HT1080 (cell line): ENCODE measurements around the gene ZNF346. TPM values are rescaled to one million over a fixed set of nuclear protein-coding genes. Genes with fewer than 3 reads are reported as not detected.

ENCODE experiments used
- DNase-seq: peaks from one replicate; pipeline ENCODE4 v3.0.0-alpha.2; 2015; ENCODE audit warnings: low read depth
- total RNA-seq: library from RNA; depleted of rRNA; stranded (reverse); fragments of >200 nt; shearing (Covaris generic); gene quantifications from 2 replicates; pipeline ENCODE4 v1.2.3, GENCODE V29; 2014

Gene ZNF346
- total RNA-seq, 1 experiment from 2014 or later = 17.7 TPM

DNA sequence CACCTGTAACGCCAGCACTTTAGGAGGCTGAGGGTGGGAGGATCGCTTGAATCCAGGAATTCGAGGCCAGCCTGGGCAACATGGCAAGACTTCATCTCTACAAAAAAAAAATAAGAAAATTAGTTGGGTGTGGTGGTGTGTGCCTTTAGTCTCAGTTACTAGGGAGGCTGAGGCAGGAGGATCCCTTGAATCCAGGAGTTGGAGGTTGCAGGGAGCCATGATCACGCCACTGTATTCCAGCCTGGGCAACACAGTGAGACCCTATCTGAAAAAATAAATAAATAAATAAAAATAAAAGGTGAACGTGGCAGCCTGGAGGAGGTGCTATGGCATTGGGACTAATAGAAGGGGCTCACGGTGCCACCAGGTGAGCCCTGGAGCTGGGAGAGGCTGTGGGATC lies 71.3 kb downstream of the ZNF346 start:
- DNase-seq = no peak

DNA sequence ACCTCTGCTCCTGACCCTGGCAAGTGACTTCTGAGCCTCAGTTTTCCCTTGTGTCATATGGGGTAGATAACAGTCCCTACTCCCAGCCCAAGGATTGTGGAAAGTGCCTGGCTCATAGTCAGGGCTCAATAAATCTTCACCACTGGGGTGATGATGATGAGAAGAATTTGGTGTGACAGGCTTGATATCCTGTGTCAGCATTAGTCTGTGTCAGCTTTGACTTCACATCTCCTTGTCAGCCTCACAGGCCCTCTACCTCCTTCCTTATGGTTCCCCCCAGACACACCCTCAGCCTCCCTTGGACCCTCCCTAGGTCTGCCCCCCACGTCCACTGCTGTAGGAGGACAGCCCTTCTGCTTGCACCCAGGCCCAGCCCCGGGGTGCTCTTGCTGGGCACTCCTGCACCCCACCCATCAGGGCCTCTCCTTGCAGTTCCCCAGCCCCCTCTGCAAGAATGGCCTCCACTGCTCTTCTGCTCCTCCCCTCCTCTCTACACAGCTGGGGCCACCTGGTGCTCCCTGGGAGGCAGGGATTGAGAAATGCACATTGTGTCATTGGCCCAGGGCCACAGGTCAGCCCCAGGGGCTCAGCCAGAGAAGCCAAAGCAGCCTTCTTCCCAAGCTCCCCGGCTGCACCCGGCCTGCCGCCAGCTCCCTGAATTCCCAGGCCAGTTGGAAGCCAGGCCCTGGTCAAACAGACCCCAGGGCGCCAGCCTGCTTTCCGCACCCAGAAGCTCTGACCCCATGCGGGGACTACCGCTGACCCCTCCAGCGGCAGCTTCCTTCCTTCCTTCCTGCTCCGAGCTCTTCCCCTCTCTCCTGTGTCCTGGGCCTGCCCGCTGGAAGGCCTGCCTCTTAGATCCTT lies 72.0 kb downstream of the ZNF346 start:
- DNase-seq = no peak

DNA sequence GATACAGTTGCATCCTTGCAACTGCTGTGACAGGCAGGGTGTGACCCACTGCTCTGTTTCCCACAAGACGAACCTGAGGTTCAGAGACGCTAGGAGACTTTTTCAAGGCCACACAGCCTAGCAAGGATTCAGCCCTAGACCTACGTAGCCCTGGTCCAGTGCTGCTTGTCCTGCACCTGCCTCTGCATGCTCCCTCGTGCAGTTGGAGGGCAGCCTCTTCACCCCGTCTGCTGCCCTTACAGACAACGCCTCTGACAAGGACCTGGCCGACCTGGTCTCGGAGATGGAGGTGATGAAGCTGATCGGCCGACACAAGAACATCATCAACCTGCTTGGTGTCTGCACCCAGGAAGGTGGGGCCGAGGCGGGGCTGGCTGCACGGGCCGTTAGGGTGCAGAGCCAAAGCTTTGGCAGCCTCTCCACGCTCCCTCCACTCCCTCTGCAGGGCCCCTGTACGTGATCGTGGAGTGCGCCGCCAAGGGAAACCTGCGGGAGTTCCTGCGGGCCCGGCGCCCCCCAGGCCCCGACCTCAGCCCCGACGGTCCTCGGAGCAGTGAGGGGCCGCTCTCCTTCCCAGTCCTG lies 72.7 kb downstream of the ZNF346 start:
- no peak for DNase-seq

DNA sequence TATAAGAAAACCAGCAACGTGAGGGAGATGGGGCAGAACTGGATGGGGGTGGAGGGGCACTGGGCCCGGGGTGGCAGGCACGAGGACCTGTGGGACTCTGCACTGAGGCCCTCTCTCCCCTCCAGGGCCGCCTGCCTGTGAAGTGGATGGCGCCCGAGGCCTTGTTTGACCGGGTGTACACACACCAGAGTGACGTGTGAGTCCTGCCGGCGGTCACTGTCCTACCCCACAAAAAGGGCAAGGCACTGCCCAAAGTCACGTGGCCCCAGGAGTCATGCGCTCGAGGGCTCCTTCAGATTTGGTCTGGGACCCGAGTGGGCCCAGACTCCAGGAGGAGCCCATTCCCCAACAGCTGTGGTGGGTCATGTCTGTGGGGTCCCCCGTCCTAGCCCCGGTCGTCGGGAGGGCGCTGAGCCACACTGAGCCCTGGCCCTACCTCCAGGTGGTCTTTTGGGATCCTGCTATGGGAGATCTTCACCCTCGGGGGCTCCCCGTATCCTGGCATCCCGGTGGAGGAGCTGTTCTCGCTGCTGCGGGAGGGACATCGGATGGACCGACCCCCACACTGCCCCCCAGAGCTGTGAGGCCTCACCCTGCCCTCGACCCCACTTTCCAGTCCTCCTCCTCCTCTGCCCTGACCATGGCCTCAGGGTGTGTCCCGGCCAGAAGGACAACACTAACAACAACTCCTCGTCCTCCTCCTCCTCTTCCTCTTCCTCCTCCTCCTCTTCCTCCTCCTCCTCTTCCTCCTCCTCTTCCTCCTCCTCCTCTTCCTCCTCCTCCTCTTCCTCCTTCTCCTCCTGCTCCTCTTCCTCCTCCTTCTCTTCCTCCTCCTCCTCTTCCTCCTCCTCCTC lies 73.9 kb downstream of the ZNF346 start:
- no peak for DNase-seq

DNA sequence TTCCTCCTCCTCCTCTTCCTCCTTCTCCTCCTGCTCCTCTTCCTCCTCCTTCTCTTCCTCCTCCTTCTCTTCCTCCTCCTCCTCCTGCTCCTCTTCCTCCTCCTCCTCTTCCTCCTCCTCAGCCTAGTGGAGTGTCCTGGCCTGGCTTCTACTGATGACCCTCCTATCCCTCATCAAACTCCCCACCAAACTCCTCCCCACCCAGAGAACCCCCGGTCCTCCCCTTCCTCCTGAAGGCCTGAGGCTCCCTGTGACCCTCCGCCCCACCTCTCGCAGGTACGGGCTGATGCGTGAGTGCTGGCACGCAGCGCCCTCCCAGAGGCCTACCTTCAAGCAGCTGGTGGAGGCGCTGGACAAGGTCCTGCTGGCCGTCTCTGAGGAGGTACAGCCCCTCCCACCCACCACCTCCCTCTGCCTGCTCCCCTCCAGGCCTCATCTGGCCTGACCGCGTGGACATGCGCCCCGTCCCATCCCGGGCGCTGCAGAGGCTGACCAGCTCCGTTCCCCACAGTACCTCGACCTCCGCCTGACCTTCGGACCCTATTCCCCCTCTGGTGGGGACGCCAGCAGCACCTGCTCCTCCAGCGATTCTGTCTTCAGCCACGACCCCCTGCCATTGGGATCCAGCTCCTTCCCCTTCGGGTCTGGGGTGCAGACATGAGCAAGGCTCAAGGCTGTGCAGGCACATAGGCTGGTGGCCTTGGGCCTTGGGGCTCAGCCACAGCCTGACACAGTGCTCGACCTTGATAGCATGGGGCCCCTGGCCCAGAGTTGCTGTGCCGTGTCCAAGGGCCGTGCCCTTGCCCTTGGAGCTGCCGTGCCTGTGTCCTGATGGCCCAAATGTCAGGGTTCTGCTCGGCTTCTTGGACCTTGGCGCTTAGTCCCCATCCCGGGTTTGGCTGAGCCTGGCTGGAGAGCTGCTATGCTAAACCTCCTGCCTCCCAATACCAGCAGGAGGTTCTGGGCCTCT lies 74.8 kb downstream of the ZNF346 start:
- DNase-seq = no peak

DNA sequence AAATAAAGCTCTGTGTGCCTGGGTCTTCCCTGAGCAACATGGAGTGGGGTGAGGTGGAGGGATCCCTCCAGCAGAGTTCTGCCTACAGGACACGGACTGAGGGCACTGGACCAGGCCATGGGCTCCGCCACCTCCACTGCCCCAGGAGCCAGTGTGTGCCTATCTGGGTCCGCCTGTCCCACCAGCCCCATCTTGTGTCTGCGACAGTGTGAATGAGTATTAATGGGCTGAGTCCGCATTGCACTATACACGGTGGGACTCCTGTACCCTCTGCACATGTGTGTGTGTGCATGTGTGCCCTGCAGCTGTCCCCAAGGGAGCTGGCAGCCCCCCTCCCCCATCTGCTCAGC lies 75.6 kb downstream of the ZNF346 start:
- DNase-seq = no peak

DNA sequence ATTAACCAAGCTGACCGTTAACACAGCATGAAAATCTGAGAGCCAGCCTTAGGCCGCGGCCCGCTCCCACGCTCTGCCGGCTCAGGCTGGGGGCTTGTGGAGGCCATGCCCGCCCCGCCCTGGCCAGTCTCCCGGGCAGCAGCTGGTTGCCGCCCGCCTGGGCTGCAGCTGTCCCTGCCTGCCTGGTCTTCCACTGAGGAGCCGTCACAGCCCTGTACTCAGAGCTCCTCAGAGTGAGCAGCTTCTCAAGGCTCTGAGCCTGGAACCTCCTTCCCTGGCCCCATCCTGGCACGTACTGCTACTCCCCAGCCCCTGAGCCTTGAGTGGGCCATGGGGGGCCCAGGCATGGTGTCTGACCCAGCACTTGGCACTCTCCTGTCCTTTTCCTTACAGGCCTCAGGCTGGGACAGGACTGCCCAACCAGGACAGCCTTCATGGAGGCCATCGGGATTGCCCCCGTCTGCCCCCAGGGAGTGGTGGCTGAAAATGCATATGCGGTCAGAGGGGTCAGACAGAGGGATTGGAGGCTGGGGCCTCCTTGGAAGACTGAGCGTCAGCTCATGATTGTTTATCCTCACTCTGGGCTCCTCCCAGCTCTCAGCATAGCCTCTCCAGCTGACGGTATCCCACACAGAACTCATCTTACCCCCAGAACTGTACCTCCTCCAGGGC lies 76.1 kb downstream of the ZNF346 start:
- no peak for DNase-seq

DNA sequence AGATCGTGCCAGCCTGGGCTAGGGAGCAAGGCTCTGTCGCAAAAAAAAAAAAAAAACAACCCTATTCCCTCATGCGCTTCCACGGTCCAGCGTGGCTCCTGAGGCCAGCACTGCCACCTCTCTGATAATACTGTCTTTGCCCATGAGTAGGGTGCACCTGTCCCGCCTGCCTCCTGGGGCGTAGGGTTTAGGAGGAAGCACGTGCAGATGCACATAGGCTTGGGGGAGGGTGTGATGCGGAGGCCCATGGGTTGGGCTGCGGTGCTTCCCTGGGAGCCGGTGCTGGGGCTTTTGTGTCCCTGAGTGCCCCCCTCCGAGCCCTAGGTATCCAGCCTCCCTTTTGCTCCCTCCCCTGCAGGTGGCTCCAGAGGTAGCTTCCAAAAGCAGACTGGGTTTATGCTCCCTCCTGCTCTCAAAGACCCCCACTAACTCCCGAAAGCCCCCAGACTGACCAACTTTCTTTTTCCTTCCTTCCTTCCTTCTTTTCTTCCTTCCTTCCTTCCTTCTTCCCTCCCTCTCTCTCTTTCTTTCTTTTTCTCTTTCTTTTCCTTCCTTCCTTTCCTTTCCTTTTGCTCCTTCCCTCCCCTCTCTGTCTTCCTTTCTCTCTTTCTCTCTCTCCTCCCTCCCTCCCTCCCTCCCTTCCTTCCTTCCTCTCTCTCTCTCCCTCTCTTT lies 77.1 kb downstream of the ZNF346 start:
- DNase-seq = no peak

DNA sequence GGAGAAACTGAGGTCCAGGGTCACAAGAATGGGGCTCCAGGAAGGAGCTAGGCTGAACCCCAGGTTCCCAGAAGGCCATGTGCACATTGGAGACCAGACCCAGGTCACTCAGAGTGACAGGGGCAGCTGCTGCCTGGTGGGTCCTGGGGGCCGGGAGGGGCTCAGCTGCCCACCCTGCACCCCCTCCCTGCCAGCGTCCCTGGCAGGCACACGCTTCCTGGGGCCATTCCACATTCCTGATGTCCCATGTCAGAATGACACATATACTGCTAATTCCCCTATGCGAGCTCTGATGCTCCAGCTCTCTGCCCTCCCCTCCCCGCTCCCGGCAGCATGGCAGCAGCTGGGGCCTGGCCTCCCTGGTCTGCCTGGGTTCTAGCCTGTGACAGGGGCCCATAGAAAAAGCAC lies 78.2 kb downstream of the ZNF346 start:
- DNase-seq = peak; percentile 31

DNA sequence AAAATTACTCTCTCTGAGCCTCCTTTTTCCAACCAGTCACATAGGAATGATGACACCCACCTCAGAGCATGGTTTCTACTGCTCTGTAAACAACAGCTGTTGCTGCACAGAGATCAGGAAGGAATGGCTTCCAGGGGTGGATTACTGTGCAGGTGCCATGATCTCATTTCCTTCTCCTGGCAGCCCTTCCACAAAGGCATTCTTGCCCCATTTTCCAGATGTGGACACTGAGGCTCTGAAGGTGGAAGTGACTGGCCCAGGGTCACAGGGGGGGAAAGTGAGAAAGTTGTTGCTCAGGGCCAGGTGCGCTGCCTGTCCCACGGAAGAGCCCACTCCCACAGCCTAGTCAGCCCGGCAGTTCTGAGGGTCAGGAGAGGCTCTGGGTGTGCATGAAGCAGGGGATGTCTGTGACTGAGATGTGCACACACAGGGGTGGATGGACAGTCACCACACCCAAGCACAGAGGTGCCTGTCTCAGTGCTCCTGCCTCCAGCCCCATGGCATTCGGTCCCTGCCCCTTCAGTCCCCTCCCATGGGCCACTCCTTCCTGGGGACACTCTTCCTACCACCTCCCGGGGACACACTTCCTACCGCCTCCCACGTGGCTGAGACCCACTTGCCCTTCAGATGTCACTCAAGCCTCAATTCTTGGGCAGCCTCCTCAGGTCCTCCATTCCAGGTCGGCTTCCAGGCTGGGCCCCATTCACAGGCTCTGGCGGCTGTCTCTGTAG lies 81.2 kb downstream of the ZNF346 start:
- peak; percentile 31 for DNase-seq

DNA sequence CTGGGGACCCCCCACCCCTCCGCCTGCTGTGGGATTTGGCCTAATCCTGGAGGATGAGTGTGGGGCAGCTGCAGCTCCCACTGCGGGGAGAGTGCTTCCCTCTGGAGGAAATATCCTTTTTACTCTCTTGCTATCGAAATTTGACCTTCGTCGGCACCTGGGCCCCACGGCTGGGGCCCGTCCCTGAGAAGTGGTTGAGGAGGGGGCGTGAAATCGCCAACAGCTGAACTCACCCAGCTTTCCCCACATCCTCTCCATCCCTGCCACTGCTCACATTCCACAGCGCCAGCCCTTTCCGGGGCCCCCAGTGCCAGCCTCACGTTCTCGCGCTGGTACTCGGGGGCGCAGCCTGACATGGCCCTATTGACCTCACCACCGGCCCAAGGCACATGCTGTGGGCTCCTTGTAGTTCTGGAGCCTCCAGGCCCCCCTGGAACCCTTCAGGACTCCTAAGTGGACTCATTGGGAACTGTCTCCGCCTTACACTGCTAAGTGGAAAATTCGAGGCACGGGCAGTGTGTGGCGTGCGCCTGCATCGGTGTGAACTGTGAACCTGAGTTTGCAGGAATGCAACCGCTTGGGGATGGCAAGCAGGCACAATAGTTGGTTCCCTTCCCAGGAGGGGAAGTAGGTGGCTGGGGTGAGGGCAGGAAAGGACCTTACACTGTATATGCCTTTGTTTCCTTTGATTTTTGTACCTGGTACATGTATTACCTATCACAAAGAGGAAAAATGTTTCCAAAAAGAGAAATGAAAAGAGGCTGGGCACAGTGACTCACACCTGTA lies 83.4 kb downstream of the ZNF346 start:
- DNase-seq = no peak

DNA sequence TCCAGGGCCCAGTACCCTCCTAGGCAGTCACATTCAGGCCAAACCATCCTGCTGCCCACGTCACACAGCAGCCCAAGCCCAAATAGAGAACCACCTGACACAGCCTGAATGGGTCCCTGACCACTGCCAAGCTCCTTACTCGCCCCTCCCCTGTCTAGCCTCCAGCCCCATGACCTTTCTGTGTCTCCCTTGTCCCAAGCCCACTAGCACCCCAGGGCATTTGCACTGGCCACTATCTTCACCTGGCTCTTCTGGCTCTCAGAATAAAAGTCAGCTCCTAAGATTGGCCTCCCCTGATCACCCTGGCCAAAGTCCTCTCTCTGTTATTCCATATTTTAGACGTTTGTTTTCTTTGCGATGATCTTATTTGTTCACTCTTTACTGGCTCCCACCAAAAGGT lies 84.7 kb downstream of the ZNF346 start:
- no peak for DNase-seq

DNA sequence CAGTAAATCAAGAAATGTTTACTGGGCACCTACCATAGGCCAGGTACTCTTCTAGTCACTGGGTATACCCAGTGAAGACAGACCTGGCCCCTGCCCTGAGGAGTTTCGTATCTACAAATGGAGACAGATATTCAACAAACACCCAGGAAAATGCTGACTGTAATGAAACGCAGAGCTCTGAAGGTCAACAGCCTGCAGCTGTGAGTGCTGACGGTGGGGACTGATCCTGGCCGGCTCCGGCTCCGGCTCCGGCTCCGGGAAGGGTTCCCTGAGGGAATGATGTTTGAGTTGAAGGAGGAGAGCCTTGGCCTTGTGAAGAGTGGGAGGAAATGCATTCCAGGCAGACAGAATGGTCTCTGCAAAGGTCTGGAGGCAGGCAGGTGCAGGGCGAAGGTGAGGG lies 87.3 kb downstream of the ZNF346 start:
- DNase-seq = no peak

DNA sequence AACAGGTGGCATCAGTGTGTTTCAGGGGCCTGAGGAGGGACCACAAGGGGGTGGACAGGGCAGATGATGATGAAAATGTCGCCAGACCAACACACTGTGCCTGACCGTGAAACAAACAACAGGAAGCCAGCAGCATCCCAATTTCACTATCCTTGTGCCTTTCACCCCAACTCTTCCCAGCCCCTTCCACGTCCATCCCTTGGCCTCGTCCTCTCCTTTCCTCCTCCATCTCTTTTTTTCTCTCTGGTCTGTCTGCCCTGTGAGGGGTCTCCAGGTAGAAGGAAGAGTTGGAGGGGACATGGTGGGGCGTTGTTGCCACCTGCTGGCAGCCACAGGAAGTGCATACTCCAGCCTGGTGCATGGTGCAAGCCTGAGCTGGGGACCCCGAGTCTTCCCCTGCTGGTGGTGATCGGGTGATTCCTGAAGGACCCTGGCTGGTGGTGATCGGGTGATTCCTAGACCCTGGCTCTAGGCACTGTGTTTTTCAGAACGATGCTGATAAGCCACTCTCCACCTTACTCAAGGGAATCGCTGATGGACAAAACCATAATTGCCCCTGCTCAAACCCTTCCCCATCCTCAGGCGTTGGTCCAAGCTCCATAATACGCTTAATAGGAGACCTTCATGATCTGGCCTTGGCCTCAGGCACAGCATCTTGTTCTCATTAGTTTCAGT lies 89.4 kb downstream of the ZNF346 start:
- peak; percentile 54 for DNase-seq

DNA sequence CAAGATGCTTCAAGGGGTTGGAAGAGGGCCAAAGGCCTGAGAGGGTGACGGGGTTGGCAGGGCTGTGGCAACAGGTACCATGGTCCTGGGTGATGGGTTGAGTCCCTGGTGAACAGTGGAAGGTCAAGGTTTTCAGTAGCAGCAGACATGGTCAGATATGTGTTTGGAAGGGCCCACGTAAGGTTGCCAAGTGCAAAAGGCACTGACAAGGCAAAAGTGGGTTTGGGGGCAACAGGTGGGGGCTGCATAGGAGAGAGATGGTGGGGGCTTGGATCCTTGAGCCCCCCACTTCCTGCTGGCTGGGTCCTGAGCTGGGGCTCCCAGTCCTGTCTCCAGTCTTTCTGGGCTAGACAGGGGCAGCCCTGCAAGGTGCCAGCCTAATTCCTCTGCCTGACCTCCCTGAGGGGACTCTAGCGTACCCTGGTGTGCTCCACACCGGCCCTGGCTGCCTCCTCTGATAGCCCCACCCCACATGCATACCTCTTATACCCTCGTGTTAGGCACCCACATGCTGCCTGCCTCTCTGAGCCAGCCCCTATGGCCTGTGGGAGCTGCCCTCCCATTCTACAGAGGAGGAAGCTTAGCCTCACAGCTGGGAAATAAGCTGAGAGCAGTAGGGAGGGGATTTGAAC lies 90.2 kb downstream of the ZNF346 start:
- DNase-seq = no peak

DNA sequence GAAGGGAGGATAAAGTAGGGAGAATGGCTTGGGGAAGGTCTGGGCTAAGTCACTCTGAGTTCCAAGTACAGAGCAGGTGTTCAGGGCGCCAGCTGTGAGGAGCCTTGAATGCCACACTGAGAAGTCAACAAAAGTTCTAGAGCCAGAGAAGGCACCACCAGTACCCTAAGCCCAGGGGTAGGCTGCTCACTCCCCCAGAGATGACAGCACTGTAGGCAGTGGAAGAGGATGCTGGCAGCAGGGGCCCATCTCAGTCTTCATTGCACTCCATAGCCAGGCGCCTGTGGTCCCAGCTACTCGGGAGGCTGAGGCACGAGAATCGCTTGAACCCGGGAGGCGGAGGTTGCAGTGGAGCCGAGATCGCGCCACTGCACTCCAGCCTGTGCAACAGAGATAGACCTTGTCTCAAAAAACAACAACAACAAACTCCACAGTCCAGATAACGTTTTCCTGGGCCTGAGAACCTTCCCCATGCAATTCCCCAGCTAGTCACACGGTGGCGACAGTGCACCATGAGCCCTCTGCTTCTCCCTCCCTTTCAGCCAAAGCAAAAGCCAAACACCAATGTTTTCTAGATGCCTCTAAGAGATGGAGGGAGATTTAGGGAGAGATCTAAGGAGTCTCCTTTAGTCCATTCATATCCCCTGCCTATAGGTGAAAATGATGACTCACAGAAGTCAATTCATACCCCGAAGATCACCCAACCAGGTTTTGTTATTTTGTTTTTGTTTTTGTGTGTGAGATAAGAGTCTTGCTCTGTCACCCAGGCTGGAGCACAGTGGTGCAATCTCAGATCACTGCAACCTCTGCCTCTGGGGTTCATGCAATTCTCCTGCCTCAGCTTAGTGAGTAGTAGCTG lies 91.3 kb downstream of the ZNF346 start:
- DNase-seq = peak; percentile 78
